Inferior parietal cortex (tissue), 1 donor: ENCODE measurements around the gene ERC2.

Source experiments
- DNase-seq: peaks from one replicate; pipeline ENCODE4 v3.0.0-alpha.2; 2016; ENCODE audit errors: extremely low spot score

ERC2 gene

DNA sequence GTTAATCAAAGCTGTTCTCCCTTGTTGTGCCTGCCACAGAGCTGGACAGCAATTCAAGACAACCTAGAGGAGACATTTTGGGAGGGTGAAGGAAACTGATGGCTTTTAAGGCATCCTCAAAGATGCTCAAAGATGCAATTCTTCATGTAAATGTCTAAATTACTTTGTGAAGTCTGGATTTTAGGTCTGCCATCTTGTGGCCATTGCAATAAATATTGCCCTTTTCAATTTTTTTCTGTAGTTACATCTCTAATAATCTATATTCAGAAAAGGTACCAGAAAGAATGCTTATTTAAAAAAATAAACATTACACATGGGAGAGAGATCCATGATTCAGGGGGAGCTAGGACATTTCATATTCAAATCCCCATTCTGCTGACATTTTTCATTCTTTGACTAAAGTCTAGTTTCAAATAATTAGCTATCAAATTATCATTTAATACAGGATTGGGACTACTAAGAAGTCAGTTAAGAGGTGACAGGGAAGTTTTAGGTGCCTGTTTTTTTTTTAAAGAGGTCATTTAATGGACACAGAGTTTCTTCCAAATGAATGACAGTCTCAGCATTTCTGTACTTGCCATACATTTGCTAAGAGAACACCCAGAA, 721.4 kb downstream of the ERC2 start:
- peak; percentile 42 for DNase-seq

DNA sequence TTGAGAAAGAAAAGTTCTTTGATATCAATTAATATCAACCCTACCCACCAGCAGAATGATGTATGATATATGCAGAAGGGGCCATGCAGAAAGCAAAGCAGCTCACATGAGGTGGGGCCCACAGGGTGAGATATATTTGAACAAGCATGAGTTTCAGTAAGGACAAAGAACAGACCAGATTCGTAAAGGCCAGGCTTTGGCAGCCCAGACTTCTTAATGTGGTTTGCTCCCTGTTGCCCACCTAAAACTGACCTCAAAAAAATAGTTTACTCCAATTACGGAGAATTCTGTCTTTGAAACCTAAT, 725.5 kb downstream of the ERC2 start:
- DNase-seq = no peak

DNA sequence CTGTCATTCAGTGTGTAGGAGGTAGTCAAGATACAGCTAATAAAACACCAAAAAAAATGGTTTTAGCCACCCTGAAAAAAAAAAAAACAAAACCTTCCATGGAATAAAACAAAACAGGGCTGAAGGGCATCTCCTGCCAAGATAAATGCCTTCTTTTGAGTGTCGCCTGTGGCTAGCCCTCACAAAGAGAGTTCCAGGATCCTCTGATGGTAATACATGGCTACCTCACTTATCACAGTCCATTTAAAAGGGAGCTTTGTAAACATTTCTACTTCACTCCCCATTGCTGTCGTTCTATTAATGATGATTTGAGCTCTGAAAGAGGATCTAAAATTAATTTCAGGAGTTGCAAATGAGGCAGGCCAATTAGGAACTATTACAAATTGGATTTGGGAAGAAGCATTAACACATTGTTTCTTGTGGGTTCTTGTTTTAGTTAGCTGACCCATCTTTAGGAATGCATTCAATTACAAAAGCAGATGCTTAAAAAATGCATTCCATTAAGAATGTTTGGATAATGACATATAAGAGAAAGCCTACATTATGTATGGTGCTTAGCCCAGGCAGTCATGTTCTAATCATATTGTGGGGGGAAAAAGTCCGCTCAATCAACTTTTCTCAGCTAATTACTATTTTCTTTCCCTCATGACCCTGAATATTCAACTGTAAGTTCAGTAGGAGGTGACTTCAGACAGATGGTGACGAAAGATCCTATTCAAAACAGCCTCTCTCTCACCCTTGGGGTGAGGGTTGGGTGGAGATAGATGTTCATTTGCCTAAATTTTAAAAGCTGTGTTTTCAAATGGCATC, 726.0 kb downstream of the ERC2 start:
- DNase-seq = no peak

DNA sequence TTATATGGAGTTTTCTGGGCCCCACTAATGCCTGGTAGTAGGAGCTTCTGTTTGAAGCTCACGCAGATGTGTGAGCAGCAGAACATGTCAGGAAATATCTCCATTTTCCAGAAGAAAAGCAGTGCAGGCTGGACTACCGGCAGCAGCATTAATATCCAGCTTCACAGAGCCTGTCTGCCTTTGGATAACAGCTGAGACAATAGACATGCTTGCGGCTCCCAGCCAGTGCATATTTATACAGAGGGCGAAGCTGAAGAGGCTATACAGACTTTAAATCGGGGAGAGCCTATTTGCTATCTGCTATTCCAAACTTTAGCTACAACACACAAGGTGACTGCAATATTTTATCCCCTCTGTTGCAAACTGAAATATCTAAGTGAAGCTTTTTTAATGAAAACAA, 731.1 kb downstream of the ERC2 start:
- DNase-seq = no peak

DNA sequence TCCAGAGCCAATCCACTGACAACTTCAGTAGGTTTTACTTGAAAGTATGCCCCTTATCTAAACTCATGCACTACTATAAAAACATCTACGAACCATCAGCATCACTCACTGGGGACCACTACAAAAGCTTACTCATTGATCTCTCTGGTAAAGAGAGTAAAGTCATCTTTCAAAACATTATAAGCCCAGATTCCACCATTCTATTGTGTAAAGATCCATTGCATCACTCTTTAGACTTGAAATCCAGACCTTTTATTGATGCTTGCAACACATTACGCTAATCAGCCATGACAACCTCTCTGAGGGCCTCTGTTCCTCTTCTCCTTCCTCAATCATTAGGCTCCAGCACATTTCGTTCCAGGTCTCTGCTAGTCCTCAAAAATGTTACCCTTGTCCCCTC, 732.3 kb downstream of the ERC2 start:
- no peak for DNase-seq

DNA sequence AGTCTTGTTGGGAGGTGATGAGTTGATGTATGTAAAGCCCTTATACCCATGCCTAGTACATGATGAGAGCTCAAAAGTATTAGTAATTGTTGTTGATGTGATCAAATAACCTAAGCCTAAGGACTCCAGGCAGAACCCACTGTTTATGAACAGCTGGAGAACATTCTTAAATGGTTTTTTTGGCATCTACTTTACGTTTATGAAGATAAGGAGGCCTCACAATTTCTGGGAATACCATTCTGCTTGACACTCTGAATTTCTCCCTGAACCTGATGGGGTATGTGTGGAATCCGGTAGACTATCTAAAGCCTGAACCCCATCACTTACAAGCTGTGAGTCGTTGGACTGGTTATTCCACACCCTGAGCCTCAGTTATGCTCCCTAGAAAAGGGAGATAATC, 736.5 kb downstream of the ERC2 start:
- no peak for DNase-seq

DNA sequence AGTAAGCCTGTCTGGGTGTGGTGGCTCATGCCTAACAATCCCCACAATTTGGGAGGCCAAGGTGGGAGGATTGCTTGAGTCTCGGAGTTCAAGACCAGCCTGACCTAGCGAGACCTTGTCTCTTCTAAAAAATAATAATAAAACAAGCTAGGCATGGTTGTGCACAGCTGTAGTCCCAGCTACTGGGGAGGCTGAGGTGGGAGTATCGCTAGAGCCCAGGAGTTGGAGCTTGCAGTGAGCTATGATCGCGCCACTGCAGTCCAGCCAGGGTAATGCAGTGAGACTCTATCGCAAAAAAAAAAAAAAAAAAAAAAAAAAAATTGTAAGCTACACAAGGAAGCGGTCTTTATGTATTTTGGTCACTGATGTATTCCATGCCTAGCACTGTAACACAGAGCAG, 738.7 kb downstream of the ERC2 start:
- DNase-seq = no peak

DNA sequence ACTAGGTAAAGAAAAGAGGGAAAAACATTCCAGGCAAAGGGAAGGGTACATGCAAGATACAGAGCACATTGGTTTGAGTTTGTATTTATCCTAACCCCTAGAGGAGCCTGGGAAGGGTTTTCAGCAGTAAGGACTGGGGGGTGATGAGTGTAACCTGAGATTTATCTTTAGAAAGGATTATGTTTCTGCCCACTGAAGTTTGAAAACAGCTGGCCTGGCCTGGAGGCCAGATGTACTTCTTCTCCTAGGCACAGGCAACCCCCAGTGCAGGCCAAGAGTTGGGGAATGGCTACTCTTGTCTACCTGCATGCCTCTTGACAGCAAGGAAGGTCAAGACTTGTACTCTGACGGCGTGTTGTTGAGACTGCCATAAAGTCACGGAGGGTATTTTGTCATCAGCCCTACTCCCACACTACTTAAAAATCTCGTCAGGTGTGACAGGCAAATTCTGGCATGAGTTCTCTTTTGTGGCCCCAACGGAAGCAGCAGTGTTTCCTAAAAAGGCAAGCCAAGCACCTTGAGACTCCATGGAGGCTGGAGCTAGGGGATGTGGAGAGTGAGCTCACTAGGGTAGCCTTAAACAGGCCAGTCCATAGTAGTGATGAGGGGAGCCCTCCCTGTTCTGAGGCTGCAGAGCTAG, 739.7 kb downstream of the ERC2 start:
- DNase-seq = no peak

DNA sequence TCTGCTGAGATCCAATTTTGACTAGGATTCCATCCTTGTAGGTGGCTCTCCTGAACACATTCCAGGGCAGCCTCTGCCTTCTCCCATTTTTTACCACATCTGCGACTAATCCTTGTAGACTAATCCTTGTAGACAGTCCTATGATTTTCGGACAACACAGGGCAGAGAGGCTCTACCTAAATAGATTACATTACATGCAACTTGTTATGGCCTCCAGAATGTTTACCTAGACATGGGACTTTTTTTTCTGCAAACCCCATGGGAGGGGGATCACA, 741.8 kb downstream of the ERC2 start:
- no peak for DNase-seq

DNA sequence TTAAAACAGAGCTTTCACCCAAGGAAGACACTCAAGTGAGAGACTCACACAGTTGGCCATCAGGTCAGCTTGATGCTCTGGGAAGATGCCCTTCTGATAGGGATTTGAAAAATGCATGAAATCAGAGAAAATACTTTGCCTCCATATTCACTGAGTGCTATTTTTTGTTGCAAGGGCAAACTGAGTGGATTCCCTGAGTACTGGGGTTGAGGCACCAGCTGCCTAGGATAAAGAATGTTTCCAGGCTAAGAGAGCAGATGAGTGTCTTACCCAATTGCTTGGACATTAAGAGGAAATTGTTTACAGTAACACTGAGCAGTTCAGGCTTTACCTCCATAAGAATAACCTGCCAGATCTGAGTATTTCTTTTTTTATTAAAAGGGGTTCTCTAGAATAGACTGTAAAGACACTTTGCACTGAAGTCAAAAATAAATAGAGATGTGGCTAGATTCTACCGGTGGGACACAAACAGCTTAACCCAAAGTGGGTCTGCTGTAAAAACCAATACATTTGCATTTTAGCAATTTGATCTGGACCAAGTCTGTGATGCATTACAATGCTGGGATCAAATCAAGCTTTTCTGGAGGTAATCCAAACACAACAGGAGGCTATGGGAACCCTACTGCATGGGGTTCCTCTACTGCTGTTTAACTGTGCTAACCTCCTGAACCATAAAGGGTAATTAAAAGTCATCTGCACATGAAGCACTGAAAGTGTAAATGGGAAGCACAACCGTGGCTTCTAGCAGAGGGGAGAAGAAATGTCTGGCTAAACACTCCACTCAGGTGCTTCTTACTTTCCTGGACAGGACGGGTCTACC, 742.4 kb downstream of the ERC2 start:
- DNase-seq = no peak

DNA sequence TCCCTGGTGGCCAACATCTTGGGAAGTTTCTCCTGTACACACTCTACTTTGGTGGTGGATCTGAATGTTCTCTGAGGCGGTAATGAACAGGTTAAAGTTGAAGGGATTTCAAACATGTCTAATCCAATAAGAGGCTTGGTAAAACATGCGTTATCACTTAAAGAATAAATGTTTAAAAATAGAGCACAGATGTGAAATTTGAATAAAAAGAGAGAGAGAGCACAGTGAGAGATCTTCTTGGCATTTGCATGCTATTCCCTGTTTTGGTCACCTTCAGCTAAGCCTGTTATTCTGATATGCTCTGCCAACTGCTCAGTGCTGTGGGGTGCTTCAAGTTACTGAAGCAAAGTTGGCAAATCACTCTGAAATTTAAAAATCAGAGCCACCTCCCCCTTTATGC, 743.4 kb downstream of the ERC2 start:
- no peak for DNase-seq

DNA sequence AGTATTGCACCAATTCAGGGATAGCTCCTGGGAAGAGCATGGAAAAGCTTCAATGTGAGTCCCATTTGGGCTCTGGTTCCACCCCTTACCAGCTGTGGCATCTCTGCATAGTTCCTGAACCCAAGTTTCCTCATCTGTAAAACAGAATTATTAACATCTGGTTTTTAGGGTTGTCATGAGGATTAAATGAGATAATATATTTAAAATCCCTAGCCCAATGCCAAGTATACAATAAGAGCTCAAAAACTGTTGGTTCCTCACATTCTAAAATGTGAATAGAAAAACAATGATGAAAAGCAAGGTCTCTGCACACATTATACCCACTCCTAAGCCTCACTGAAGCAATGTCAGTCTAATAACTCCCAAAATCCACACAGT, 743.9 kb downstream of the ERC2 start:
- DNase-seq = no peak

DNA sequence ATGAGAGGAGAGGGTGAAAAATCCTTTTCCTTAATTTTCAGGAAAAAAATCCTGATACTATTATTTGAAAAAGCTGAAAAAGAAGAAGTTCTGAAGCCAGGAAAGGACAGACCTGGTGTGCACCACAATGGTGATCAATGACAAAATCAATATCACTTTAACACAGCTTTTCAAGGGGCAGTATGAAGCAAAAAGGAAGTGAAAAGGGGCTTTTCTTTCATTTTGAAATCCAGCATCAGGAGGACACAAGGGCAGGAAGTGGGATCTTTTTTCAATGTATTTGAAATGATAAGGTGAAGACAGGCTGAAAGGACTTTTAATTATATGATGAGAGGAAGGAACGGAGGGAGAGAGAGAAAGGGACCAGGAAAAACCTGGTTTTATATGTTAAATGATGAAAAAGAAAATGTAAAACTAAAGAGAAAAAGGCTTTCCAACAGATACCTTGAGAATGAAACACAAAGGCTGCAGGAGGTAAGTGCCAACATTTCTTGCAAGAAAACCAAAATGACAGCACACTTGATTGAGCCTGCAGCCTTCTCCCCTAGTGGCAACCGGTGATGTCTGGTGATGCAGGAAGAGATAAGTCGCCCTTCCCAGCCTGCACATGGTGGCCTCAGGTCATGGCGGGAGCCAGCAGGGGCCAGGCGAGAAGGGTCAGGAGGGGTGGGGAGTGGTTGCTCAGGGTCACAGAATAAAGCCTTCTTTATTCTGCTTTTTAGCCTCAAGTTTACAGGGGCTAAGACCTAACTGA, 744.4 kb downstream of the ERC2 start:
- no peak for DNase-seq

DNA sequence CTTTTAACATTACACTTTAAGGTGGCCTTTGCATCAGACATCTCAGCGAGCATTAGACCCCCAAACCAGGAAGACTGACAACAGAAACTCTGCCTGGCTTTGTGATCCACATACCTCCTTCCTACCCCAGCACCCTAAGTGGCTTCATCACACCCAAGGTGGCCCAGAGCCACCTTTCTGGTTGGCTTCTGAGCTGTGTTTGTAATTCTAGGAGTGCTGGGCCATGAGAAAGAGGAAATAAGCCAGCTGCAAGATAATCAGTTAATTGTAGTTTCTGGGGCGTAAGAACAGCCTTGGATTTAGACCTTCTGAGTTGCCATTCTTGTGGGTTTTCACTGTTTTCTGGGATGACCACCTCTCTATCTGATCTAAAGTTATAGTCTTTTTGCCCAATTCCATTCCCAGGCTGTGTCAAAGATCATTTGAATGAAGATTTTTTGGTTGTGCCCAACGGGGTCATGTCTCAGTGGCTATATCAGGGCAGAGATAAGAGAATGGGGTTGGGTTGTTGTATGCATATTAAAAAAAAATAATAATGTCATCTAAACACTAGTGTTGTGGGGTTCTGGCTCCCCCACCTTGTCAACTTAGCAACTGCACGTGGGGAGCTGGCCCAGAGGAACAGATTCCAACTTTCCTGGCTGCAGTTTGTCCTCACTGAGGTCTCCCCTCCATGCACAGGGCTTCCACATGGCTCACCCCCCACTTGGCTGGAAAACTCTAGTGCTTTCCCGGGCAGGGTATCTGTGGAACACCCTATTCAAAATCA, 746.4 kb downstream of the ERC2 start:
- DNase-seq = no peak

DNA sequence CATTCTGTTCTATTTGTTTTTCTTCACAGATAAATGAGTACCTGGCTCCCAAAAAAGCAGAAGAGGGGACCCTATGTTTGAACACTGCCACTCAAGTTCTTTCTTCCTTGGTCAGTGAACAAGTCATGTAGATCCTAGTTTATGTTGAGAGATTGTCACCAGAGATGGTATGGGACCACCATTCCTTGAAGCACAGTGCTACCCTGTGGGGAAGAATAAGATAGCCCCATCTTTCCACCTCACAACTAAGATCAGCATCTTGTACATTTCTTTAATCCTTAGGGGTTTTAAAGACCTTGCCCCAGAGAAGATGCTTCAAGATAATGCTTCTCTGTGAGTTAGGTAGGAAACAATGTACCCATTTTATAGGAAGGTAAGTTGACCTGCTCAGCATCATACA, 747.7 kb downstream of the ERC2 start:
- DNase-seq = no peak

DNA sequence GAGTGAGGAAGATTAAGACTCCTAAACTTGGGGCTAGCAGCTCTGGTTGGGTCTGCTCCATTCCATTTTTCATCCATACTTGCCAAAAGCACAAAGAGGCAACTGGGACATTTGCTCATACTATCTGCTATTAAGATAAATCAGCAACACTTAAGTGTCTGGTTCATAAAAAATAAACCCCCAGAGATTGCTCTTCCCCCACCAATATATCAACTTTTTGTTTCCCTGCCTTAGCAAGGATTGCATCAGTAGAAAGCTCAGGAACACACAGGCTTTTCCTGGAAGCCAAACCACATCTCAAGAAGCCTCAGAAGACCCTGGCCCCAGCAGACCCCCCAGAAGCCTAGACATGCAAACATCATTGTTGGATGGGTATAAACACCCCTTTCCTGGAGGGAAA, 748.8 kb downstream of the ERC2 start:
- no peak for DNase-seq

DNA sequence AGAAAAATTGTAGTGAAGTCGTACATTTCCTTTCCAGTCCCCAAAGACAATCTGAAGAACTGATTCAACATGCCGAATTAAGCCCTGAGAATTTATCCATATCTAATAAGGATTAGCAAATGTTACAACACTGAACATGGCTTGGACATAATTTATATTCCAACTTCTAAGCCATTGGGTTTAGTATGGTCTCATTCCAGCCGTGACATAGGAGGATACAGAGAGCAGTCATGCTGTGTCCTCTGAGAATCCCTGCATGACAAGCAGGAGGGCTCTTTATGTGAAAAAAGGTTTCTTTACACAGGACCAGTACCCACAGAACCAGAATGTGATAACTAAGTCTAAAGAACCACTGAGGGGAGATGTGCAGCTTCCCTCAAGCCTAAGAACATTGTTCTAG, 749.3 kb downstream of the ERC2 start:
- DNase-seq = no peak

DNA sequence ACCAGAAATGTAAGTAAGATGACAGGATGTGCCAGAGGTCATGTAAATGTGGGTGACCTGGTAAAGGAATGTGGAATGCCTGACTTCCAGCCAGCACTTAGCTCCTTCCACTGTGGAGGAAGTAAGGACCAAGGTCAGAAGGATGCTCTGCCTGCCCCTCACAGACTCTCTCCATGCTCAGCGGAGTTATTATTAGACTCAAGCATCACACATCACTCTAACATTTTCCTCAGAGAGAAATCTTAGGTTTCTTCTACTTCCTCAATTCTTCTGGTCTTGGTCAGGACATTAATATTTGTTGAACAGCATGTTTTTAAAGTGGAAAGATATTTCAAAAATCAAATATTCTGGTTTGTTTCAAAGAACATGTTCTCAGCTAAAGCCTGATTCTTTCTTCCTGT, 749.7 kb downstream of the ERC2 start:
- no peak for DNase-seq

DNA sequence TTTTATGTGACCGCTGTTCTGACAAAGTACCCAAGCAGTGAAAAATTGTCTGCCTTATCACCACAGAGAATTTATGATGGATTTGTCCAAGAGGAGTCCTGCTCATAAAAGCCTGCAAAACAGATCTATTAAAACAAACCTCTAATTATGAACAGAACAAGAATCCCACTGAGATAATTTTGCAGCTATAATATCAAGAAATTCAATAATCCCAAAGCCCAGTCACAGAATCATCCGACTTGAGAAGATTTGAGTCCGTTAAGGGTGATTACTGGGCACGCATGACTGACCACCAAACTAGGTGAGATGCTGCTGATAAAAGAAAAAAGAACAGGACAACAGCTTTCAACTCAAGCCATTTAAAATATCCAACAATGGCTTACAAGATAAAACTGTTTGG, 750.2 kb downstream of the ERC2 start:
- no peak for DNase-seq

DNA sequence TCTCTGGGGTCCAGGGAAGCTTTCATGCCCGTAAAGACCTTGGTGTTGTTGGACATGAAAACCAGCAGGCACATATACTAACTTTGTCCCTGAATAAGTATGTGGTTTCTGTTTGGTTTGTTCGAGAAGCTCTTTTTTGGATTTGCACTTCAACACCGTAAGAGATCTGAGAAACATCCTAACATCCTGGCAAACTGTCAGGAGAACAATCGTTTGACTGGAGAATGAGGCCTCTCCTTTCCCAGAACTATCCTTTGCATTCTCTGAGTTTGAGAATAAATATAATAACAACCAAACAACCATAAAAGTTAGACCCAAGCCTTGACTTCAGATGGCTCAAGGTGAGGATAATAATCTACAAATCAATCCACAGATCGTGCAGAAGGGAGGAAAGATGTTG, 750.8 kb downstream of the ERC2 start:
- DNase-seq = no peak

DNA sequence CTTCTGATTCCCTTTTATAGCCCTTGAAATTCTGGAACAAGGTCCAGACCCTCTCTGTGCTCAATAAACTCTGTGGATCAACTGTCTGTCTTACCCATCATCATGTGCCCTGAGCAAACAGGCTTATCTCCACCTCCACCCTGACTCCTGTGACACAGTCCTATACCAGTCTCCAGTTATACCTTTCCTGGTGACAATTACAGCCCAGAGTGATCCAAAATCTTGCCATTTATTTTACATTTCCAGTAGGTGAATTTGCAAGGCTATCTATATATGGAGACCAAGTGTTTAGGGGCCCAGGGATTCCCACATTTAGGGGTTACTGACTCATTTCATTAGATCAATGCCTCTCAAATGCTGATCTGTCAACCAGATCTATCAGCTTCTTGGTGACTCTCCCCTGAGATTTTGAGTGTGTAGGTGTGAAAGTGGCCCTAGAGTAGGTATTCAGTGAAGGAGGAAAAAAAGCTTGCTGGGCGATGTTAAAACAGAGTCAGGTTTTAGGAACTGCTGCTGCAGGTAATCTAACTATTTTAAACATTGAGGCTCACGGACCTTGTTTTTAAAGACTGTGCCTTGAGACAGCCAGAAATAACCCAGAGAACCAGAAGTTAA, 751.5 kb downstream of the ERC2 start:
- DNase-seq = no peak
